Epidermal melanocyte (primary cell): ENCODE measurements around the gene ARHGAP40.

Experiments
- DNase-seq: peaks from one replicate; pipeline ENCODE4 v3.0.0; 2011; ENCODE audit warnings: low spot score; ENCODE audit not compliant: insufficient read length

Gene ARHGAP40

DNA sequence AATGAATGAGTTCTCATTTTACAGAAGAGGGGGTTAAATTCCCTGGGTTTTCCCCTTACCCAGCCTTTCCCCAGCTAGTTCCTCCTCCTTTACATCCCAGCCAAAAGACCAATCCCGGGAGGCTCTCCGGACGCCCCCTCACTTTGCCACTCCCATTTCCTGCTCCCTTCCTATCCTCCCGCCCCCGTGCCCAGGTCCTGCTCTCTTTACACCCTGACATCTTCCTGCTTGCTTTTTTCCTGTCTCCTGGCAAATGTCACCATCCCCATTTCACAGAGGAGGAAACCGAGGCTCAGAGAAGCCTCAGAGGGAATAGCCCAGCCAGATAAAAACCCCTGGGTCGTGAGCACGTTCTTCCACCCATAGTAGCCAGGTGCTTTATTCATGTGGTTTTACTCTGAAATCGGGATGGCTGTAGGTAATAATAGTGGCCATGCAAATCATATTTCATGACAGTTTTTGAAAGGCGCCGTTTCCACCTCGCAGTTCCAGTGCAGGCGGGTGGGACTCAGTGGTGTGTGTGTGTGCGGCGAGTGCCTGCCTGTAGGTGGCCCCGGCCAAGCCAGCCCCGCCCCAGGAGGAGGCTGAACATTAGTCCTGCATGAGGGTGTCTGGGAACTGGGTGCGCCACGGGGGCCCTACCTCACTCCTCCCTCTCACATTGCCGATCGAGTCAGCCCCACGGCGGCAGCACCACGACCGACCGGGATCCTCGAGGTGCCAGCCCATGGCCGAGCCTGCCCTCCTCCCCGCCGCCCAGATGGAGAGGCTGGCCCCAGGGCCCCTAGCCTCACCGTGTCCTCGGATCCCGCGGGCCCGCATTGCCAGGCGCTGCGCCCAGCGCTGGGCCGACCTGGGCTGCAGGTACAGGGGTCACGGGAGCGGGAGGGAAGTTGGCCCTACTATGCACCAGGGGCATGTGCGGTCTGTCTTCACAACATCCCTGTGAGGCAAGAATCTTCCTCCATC lies at the start of gene ARHGAP40:
ARHGAP40 (plus strand) TSS at position 594 of the 969 bp plus-strand sequence.
- DNase-seq: no peak

DNA sequence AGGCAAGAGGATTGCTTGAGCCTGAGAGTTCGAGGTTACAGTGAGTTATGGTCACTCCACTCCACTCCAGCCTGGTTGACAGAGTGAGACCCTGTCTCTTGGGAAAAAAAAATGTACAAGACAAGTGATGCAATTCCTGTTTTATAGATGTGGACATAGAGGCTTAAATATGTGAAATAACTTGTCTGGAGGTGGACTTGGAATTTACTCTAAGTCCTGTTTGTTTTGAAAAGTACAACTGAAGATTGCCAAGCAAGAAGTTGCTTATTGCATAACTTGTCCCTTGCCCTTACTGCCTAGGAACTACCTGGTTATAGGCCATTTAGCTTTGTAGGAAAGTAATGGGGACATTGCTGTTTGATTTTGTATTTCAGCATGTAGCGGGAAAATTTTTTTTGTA lies 46.6 kb upstream of the ARHGAP40 start:
- DNase-seq: no peak

DNA sequence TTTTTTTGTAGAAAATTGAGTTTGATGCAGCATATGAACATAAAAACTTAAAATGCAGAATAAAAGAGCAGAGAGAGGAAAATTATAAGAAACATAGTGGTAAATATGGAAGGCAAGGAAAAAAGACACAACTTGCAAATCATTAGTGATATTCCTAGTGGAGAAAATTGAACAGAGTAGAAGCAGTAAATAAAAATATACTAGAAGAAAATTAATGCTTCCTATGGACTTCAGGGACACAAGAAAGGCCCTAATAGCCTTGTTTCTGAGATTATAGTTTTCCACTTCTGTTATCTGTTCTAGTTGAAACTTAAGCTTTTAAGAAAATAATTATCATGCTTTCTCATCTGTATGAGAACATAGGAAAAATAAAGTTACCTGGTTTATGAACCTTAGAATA lies 46.2 kb upstream of the ARHGAP40 start:
- DNase-seq: no peak

DNA sequence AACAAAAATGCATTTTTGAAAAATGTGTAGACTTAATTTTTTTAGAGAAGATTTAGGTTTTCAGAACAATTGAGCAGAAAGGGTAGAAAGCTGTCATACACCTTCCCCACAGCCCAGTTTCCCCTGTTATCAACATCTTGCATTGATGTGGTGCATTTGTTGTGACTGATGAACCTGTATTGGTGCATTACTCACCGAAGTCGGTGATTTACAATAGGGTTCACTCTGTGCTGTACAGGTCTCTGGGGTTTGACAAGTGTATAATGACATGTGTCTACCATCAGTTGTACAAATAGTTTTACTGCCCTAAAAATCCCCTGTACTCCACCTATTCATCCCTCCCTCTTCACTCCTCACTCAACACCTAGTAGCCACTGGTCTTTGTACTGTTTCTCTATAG lies 44.4 kb upstream of the ARHGAP40 start:
- no peak for DNase-seq

- DNase-seq: no peak
These were observed 42.8 kb upstream of the ARHGAP40 start for GRCh38 chr20:38558596-38559360.

DNA sequence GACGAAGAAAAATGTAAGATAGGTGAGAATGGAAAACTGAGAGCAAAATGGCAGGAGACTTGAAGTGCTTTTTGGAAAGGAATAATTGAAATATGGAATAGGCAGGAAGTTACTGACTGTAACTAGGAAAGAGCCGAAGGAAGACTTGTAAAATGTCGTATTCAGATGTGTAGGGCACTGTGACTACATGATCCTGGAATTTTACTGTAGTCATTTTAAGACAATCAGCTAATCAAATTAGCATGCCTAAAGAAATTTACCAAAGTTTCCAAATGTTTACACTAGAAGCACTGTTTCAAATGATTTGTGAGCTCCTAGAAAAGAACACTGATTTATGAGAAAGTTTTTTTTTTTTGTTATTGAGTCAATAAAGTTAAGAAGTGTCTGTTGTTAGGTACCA lies 41.8 kb upstream of the ARHGAP40 start:
- no peak for DNase-seq

GRCh38 chr20:38563802-38564431 lies 37.7 kb upstream of the ARHGAP40 start:
- no peak for DNase-seq

- DNase-seq: no peak
These were observed 36.9 kb upstream of the ARHGAP40 start for GRCh38 chr20:38564680-38565079.

GRCh38 chr20:38566036-38566598 lies 35.5 kb upstream of the ARHGAP40 start:
- DNase-seq: no peak

- DNase-seq: no peak
These were observed 31.7 kb upstream of the ARHGAP40 start for GRCh38 chr20:38569747-38570525.

GRCh38 chr20:38573413-38573812 lies 28.2 kb upstream of the ARHGAP40 start:
- no peak for DNase-seq

- no peak for DNase-seq
These were observed 22.2 kb upstream of the ARHGAP40 start for GRCh38 chr20:38579219-38579910.

GRCh38 chr20:38579921-38580320 lies 21.7 kb upstream of the ARHGAP40 start:
- DNase-seq: no peak

GRCh38 chr20:38581013-38581412 lies 20.6 kb upstream of the ARHGAP40 start, which contains the start of gene ADIG:
ADIG (plus strand) TSS chr20:38581197; CDS start chr20:38581251, 54 bp downstream.
- DNase-seq: no peak

GRCh38 chr20:38581830-38582358 lies 19.7 kb upstream of the ARHGAP40 start:
- DNase-seq: no peak

DNA sequence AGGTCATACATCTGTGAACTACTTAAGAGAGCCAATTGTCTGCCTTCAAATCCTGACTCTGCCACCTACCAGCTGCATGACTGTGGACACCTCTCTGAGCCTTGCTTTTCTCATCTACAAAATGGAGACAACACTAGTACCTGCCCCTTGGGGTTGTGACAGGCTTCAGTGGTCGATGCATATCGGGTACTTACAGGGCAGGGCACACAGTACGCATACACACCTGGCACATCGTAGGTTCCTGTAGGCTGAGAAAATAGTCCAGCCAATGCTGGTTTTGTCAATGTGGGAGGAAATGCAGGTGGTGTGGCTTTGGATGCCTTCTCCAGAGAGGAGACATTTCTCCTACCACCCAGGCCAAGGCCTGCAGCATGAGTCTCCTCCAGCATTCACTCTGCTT lies 18.3 kb upstream of the ARHGAP40 start:
- DNase-seq: no peak

DNA sequence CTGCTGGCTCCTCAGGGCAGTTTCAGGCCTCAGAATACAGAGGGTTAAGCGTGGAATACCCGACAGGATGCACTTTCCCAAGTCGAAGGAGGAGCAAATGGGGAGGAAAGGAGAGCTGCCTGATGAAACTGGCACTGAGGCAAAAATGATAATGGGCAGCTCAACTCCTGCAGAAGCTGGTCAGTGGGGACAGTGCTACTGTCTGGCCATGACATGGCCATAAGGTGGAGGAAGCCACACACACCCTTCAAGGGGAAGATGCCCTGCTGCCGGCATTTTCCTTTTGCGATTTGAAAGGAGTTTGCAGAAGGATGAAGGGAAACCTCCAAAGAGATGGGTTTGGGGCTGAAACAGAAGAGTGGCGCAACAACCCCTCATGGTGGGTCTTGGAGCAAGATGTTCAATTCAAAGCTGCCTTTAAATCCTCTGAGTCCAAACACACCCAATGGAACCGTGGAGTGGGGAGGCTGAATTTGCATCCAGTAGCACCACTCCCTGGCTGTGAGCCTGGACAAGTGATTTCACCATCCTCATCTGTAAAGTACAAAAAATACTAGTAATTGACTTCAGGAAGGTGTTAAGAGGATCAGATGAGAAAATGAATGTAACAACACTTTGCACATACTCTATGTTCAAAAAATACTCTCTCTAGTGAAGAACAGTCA lies 17.4 kb upstream of the ARHGAP40 start:
- no peak for DNase-seq

DNA sequence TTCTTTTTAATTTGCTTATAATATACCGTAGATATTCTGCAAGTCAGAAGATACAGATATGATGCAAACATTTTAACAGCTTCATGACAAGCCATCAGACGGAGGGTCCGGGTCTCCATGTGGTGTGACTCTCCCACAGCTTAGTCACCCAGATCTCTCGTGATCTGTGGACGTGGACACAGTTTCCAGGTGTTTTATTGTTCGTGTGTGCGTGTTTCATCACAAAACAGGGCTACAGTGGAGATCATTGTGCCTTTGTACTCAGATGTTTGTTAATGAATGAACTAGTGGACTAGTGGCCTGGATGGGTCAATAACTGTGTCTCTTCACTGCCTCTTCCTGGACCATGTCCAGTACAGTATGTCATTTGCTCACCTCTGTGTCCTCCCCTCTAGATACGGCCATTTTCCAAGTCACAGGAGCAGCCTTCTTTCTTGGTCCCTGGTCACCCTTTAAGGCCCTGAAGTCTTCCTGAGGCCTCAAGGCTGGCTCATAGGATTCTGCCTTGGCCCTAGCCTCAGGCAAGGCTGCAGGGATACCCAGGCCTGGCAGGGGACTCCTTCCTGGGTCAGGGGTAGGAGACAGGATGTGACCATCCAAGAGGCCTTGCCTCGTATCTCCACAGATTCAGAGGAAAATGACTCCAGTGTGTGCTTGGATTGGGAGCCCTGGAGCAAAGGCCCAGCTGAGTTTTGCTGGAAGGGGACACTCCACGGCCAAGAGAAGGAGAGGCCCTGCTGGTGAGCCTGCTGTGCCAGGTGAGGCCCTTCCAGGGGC lies 16.0 kb upstream of the ARHGAP40 start:
- no peak for DNase-seq

GRCh38 chr20:38586181-38586525 lies 15.5 kb upstream of the ARHGAP40 start:
- DNase-seq: no peak
